GM12873 (cell line): ENCODE measurements around the gene RASSF5.

Source experiments
- CTCF ChIP-seq: IDR thresholded peaks from 2 replicates; pipeline ENCODE4 v1.5.1; 2012; ENCODE audit warnings: low read depth, mild to moderate bottlenecking, moderate library complexity, low read length, control low read depth; ENCODE audit not compliant: insufficient read depth; ENCODE audit errors: missing control alignments

Gene RASSF5

GRCh38 chr1:206569556-206569955 is 62.2 kb downstream of the RASSF5 start:
- TF ChIP-seq CTCF: no peak

- TF ChIP-seq CTCF: no peak
These were observed 63.2 kb downstream of the RASSF5 start for GRCh38 chr1:206570529-206570928.

- TF ChIP-seq CTCF: no peak
These were observed 65.5 kb downstream of the RASSF5 start for GRCh38 chr1:206572835-206573234.

GRCh38 chr1:206573319-206573718 is 66.0 kb downstream of the RASSF5 start:
- TF ChIP-seq CTCF: no peak

GRCh38 chr1:206573762-206574161 is 66.4 kb downstream of the RASSF5 start:
- TF ChIP-seq CTCF: no peak

- no peak for TF ChIP-seq CTCF
These were observed 68.0 kb downstream of the RASSF5 start for GRCh38 chr1:206575165-206575893.

GRCh38 chr1:206575894-206576737 is 68.8 kb downstream of the RASSF5 start:
- TF ChIP-seq CTCF: no peak
